MM.1S (cell line): ENCODE results near the gene AFAP1.

Experiments
- DNase-seq: peaks from one replicate; pipeline ENCODE4 v3.0.0-alpha.2; 2015
- H2AFZ ChIP-seq: fragments of 300-600 bp; sonication (generic); 2 replicates; pipeline ENCODE4 v1.6.0; 2016; ENCODE audit warnings: antibody characterized with exemption, low read length
- H3F3A ChIP-seq: fragments of 300-600 bp; sonication (generic); 2 replicates; pipeline ENCODE4 v1.6.1; 2016; ENCODE audit warnings: mild to moderate bottlenecking, antibody characterized with exemption, low read length, moderate library complexity, mixed read lengths; ENCODE audit not compliant: insufficient read depth
- H3K27ac ChIP-seq: fragments of 300-600 bp; sonication (generic); 2 replicates; pipeline ENCODE4 v1.5.1; 2016; ENCODE audit warnings: mild to moderate bottlenecking, low read length
- H3K27me3 ChIP-seq: fragments of 300-600 bp; sonication (generic); replicated peaks from 2 replicates; pipeline ENCODE4 v1.6.0; 2016; ENCODE audit warnings: low read length; ENCODE audit not compliant: insufficient read depth
- H3K36me3 ChIP-seq: fragments of 300-600 bp; sonication (generic); replicated peaks from 2 replicates; pipeline ENCODE4 v1.6.1; 2016; ENCODE audit warnings: mild to moderate bottlenecking, low read length, mixed read lengths; ENCODE audit not compliant: insufficient read depth
- H3K4me1 ChIP-seq: fragments of 300-600 bp; sonication (generic); 2 replicates; pipeline ENCODE4 v1.6.1; 2016; ENCODE audit warnings: low read length, mixed read lengths
- H3K4me2 ChIP-seq: fragments of 300-600 bp; sonication (generic); 2 replicates; pipeline ENCODE4 v1.6.0; 2016; ENCODE audit warnings: low read depth, low read length
- H3K4me3 ChIP-seq: fragments of 300-600 bp; sonication (generic); 2 replicates; pipeline ENCODE4 v1.5.1; 2016; ENCODE audit warnings: low read length, mixed read lengths
- H3K79me2 ChIP-seq: fragments of 300-600 bp; sonication (generic); 2 replicates; pipeline ENCODE4 v1.6.1; 2016; ENCODE audit warnings: mixed run types, low read length, mixed read lengths
- H3K9ac ChIP-seq: fragments of 300-600 bp; sonication (generic); 2 replicates; pipeline ENCODE4 v1.6.1; 2016; ENCODE audit warnings: low read length, mixed read lengths
- H3K9me2 ChIP-seq: fragments of 300-600 bp; sonication (generic); replicated peaks from 2 replicates; pipeline ENCODE4 v1.6.1; 2016; ENCODE audit warnings: mild to moderate bottlenecking, low read length, mixed read lengths; ENCODE audit not compliant: insufficient read depth
- H3K9me3 ChIP-seq: fragments of 300-600 bp; sonication (generic); replicated peaks from 2 replicates; pipeline ENCODE4 v1.6.1; 2016; ENCODE audit warnings: mild to moderate bottlenecking, low read length, mixed read lengths; ENCODE audit not compliant: insufficient read depth
- H4K20me1 ChIP-seq: fragments of 300-600 bp; sonication (generic); 2 replicates; pipeline ENCODE4 v1.6.1; 2016; ENCODE audit warnings: mild to moderate bottlenecking, low read length, moderate library complexity, mixed read lengths; ENCODE audit not compliant: insufficient read depth
- EZH2 ChIP-seq: fragments of 300-600 bp; sonication (generic); optimal IDR thresholded peaks from 2 replicates; pipeline ENCODE3; 2017; ENCODE audit warnings: low read depth, mild to moderate bottlenecking, antibody characterized with exemption, low read length, mixed read lengths
- EZH2phosphoT487 ChIP-seq: fragments of 300-600 bp; sonication (generic); IDR thresholded peaks from 2 replicates; pipeline ENCODE4 v1.6.1; 2018; ENCODE audit warnings: antibody characterized with exemption, low read length
- TF ChIP-seq, protein P1 (sequence below): fragments of 300-600 bp; sonication (generic); IDR thresholded peaks from 2 replicates; pipeline ENCODE4 v1.5.1; 2016; ENCODE audit warnings: antibody characterized with exemption, low read length, mixed read lengths

Gene AFAP1

DNA sequence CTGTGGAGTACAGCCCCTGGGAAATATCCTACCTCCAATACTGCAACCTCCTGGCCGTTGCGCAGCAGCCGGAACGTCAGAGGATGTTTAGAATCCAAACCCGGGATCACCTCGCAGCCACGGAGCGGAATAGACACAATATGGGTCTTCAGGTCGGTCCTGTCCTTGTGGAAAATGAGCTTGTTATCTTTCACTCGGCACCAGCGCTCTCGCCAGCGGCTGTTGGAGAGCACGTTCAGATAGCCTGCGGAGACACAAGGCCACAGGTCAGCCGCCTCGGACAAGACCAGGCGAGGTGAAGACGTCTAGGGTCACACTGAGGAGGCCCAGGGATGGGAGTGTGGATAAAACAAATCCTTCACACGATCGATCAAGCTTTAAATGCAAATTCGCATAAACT is 139.3 kb downstream of the AFAP1 start:
- Histone ChIP-seq H3K4me2 (no peak overlapping the region), H3K36me3 (no peaks in the 10 kb centered on the region), H4K20me1 (no peaks in the 10 kb centered on the region), H3K9me2 (no peaks in the 10 kb centered on the region), H3K9me3 (no peaks in the 10 kb centered on the region), H3K27ac (no peak overlapping the region), H3F3A (no peaks in the 10 kb centered on the region), H3K4me1 (no peaks in the 10 kb centered on the region), H3K9ac (no peak overlapping the region), H3K79me2 (no peaks in the 10 kb centered on the region), H2AFZ (no peak overlapping the region), H3K4me3 (no peak overlapping the region), H3K27me3 (peaks cover 84% of the 10 kb centered on the region)
- TF ChIP-seq, protein P1, sequence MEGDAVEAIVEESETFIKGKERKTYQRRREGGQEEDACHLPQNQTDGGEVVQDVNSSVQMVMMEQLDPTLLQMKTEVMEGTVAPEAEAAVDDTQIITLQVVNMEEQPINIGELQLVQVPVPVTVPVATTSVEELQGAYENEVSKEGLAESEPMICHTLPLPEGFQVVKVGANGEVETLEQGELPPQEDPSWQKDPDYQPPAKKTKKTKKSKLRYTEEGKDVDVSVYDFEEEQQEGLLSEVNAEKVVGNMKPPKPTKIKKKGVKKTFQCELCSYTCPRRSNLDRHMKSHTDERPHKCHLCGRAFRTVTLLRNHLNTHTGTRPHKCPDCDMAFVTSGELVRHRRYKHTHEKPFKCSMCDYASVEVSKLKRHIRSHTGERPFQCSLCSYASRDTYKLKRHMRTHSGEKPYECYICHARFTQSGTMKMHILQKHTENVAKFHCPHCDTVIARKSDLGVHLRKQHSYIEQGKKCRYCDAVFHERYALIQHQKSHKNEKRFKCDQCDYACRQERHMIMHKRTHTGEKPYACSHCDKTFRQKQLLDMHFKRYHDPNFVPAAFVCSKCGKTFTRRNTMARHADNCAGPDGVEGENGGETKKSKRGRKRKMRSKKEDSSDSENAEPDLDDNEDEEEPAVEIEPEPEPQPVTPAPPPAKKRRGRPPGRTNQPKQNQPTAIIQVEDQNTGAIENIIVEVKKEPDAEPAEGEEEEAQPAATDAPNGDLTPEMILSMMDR: no peak
- DNase-seq: no peak

DNA sequence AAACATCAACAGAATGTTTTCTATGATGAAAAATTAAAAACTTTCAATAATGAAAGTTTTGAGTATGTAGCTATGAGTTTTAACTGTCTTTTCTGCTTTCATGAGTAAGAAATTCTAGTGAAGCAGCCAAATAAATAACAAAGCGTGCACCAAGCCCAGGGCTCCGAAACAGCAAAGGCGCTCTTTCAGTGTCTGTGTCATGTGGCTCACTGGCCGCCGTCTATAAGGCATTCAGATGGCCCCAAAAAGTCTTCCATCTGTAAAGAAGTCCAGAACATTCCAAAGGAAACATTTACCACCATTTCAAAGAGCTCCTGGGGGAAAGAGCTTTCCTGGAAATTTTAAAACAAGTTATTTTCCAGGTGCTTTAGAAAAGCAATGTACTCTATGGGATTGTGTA is 139.9 kb downstream of the AFAP1 start:
- no peaks in the 10 kb centered on the region for H3F3A ChIP-seq
- no peaks in the 10 kb centered on the region for H3K9me2 ChIP-seq
- H3K4me2 ChIP-seq: no peak overlapping the region
- no peak for TF ChIP-seq EZH2
- TF ChIP-seq, protein P1: no peak
- TF ChIP-seq EZH2phosphoT487: no peak
- H2AFZ ChIP-seq: no peak overlapping the region
- H3K27me3 ChIP-seq: peaks cover 82% of the 10 kb centered on the region
- H3K36me3 ChIP-seq: no peaks in the 10 kb centered on the region
- no peak overlapping the region for H3K27ac ChIP-seq
- no peaks in the 10 kb centered on the region for H4K20me1 ChIP-seq
- DNase-seq: no peak
- H3K4me3 ChIP-seq: no peak overlapping the region
- H3K9me3 ChIP-seq: no peaks in the 10 kb centered on the region
- no peaks in the 10 kb centered on the region for H3K79me2 ChIP-seq
- H3K9ac ChIP-seq: no peak overlapping the region
- H3K4me1 ChIP-seq: no peaks in the 10 kb centered on the region

DNA sequence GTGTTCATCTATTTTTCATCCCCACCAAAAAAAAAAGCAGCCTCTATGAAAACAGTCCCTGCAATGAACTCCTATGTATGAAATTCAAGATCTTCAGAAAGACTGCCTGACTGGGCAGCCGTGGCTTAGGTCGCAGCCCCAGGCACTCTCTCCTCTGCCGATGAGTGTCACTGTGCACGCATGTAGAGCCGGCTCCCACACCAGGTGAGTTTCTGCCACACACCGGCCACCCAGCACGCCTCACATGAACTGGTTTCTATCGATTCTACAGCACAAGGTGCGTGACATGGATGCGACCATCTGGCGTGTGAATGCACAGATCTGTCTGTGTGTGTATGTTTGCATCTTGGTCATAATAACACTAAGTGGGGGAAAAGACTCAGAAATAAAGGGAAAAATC is 140.4 kb downstream of the AFAP1 start:
- Histone ChIP-seq H3K9me3 (no peaks in the 10 kb centered on the region), H3K9ac (no peak overlapping the region), H3K4me3 (no peak overlapping the region), H3K79me2 (no peaks in the 10 kb centered on the region), H2AFZ (no peak overlapping the region), H3K27ac (no peak overlapping the region), H3K4me2 (no peak overlapping the region), H3F3A (no peaks in the 10 kb centered on the region), H3K27me3 (peaks cover 83% of the 10 kb centered on the region), H3K4me1 (no peaks in the 10 kb centered on the region), H3K9me2 (no peaks in the 10 kb centered on the region), H4K20me1 (no peaks in the 10 kb centered on the region), H3K36me3 (no peaks in the 10 kb centered on the region)
- DNase-seq: no peak
- TF ChIP-seq EZH2 (no peak), EZH2phosphoT487 (no peak)

DNA sequence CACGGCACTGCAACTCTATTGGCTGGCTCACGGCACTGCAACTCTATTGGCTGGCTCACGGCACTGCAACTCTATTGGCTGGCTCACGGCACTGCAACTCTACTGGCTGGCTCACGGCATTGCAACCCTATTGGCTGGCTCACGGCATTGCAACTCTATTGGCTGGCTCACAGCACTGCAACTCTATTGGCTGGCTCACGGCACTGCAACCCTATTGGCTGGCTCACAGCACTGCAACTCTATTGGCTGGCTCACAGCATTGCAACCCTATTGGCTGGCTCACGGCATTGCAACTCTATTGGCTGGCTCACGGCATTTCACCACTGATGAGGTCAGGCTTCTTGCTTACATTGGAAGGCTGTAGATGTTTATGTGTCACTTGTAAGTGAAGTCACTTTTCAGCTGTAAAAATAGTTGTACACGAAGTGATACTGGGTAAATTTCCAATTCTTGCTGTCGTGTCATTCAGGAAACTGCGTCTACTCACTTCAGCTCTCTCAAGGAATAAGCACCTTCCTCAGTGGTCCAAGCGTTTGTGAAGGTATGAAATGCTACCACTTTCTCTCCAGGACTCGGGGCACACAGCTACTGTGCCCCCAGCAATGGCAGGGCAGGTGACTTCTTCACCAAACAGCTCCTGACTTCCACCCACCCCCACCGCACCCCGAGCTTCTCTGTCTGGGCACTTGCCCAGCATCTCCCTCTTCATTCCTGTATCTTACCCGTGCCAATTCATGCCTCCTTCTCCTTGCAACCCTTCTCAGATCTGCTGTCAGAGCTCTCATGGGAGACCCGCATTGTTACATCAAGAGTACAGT is 141.3 kb downstream of the AFAP1 start:
- no peak for TF ChIP-seq EZH2
- TF ChIP-seq, protein P1: 0 out of 2 replicates have a peak, but pooled peaks have one; percentile 6
- H3K4me2 ChIP-seq: no peak overlapping the region
- H4K20me1 ChIP-seq: no peaks in the 10 kb centered on the region
- H3K79me2 ChIP-seq: no peaks in the 10 kb centered on the region
- no peaks in the 10 kb centered on the region for H3K9me3 ChIP-seq
- no peak overlapping the region for H3K4me3 ChIP-seq
- no peaks in the 10 kb centered on the region for H3K9me2 ChIP-seq
- H3K27me3 ChIP-seq: peaks cover 86% of the 10 kb centered on the region
- no peak overlapping the region for H2AFZ ChIP-seq
- H3K4me1 ChIP-seq: 0 out of 2 replicates have a peak, but pooled peaks cover 3% of the 10 kb centered on the region
- no peak overlapping the region for H3K9ac ChIP-seq
- no peaks in the 10 kb centered on the region for H3K36me3 ChIP-seq
- DNase-seq: no peak
- H3K27ac ChIP-seq: no peak overlapping the region
- no peaks in the 10 kb centered on the region; the same call in 1 of the 2 replicates for H3F3A ChIP-seq
